Thymus (tissue), 11 donors: ENCODE data around the gene ADD2. TPM values are rescaled to one million over a fixed set of nuclear protein-coding genes. Genes with fewer than 3 reads are reported as not detected.
"Not testable (repeated sequence)": the region's sequence is repeated elsewhere in the genome, so short reads cannot be mapped to it uniquely, and the experiment has no call there.

Experiments used
- DNase-seq, 9 donors: peaks; one replicate each; pipeline ENCODE4 v3.0.0-alpha.2; 2013; ENCODE audit warnings: low spot score in 9 of 9, low read depth in 6 of 9, missing footprints in 1 of 9
- H3K27ac ChIP-seq, 2 donors: one replicate each; pipeline ENCODE4 v1.5.1; 2013; ENCODE audit warnings: control low read depth in 1 of 2, low read depth in 1 of 2, low read length in 1 of 2, mild to moderate bottlenecking in 1 of 2, moderate library complexity in 1 of 2
- H3K27me3 ChIP-seq, 2 donors: one replicate each; pipeline ENCODE4 v1.5.1; 2013; ENCODE audit warnings: low read length in 1 of 2; ENCODE audit not compliant: control insufficient read depth in 2 of 2, insufficient read depth in 1 of 2
- H3K36me3 ChIP-seq, 2 donors: one replicate each; pipeline ENCODE4 v1.5.1; 2013; ENCODE audit warnings: low read length in 1 of 2, mild to moderate bottlenecking in 1 of 2, moderate library complexity in 1 of 2; ENCODE audit not compliant: control insufficient read depth in 2 of 2, insufficient read depth in 2 of 2
- H3K4me1 ChIP-seq, 2 donors: one replicate each; pipeline ENCODE4 v1.5.1; 2013; ENCODE audit warnings: low read length in 2 of 2; ENCODE audit not compliant: control insufficient read depth in 2 of 2, insufficient read depth in 2 of 2
- H3K4me3 ChIP-seq, 2 donors: one replicate each; pipeline ENCODE4 v1.5.1; 2013; ENCODE audit warnings: low read length in 2 of 2, control low read depth in 1 of 2, mild to moderate bottlenecking in 1 of 2
- H3K9me3 ChIP-seq, 2 donors: one replicate each; pipeline ENCODE4 v1.5.1; 2013; ENCODE audit warnings: low read length in 1 of 2, mild to moderate bottlenecking in 1 of 2; ENCODE audit not compliant: control insufficient read depth in 2 of 2, insufficient read depth in 1 of 2
- WGBS: extraction: QIAGEN DNeasy Blood & Tissue Kit; methylation state at CpG from one replicate; pipeline ENCODE4 v1.1.7; 2013; 5-methylcytosine and 5-hydroxymethylcytosine counted together
- polyA plus RNA-seq: library from polyadenylated mRNA; stranded (reverse); fragments of 200-250 nt; gene quantifications from one replicate; pipeline ENCODE4 v1.2.3, GENCODE V29; 2013
- total RNA-seq: library from RNA; stranded (reverse); fragments of 120-200 nt; gene quantifications from one replicate; pipeline ENCODE4 v1.2.4, GENCODE V29; 2013
- donor health status: healthy.

Gene ADD2
- total and polyA plus RNA-seq, 2 donors = 0.46 to 0.90 TPM

- H3K4me1 ChIP-seq = no peaks in the 10 kb centered on the region
- no peak overlapping the region for H3K4me3 ChIP-seq
- WGBS = 89% methylated on average over 5 of the region's 5 CpGs
- H3K27me3 ChIP-seq = peaks cover 0 to 6% of the 10 kb centered on the region in 2 donors
- no peaks in the 10 kb centered on the region for H3K9me3 ChIP-seq
- DNase-seq = no peak
- no peaks in the 10 kb centered on the region for H3K36me3 ChIP-seq
- no peak overlapping the region for H3K27ac ChIP-seq
Observed at GRCh38 chr2:70746094-70746974, 21.7 kb downstream of the ADD2 start.

GRCh38 chr2:70745276-70745825, 22.6 kb downstream of the ADD2 start:
- H3K9me3 ChIP-seq = no peaks in the 10 kb centered on the region
- H3K27ac ChIP-seq = no peak overlapping the region
- H3K4me3 ChIP-seq = no peak overlapping the region
- H3K27me3 ChIP-seq = peaks cover 0 to 6% of the 10 kb centered on the region in 2 donors
- no peak for DNase-seq
- no peaks in the 10 kb centered on the region for H3K4me1 ChIP-seq
- H3K36me3 ChIP-seq = no peaks in the 10 kb centered on the region
- 89% methylated on average over 3 of the region's 3 CpGs for WGBS

DNA sequence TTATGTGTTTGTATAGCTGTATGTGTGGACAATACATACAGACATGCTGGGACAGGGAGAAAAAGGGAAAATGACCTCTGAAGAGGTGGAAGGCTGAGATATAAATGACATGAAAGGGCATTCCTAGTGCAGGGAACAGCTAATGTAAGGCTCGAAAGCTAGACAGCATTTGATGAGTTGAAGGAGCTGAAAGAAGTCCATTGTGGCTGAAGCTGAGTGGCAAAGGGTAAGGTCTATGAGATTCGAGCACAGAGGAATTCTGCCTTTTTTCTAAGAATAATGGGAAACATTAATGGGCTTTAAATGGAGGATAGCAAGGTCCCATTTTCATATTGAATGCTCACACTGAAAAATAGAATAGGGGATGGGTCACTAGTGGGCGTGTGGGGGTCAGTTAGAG, 23.6 kb downstream of the ADD2 start:
- Histone ChIP-seq H3K4me1 (no peaks in the 10 kb centered on the region), H3K27me3 (peaks cover 0 to 4% of the 10 kb centered on the region in 2 donors), H3K4me3 (no peak overlapping the region), H3K36me3 (no peaks in the 10 kb centered on the region), H3K27ac (no peak overlapping the region), H3K9me3 (no peaks in the 10 kb centered on the region)
- DNase-seq = no peak
- 90% methylated on average over 3 of the region's 3 CpGs for WGBS

- H3K9me3 ChIP-seq = no peaks in the 10 kb centered on the region
- H3K27ac ChIP-seq = no peak overlapping the region
- no peaks in the 10 kb centered on the region for H3K4me1 ChIP-seq
- no peak overlapping the region for H3K4me3 ChIP-seq
- H3K36me3 ChIP-seq = no peaks in the 10 kb centered on the region
- H3K27me3 ChIP-seq = peaks cover 0 to 4% of the 10 kb centered on the region in 2 donors
- DNase-seq = no peak
Observed at GRCh38 chr2:70743677-70744076, 24.3 kb downstream of the ADD2 start.

- no peak for DNase-seq
- H3K4me1 ChIP-seq = no peaks in the 10 kb centered on the region
- WGBS = 92% methylated on average over 4 of the region's 4 CpGs
- no peak overlapping the region for H3K4me3 ChIP-seq
- no peaks in the 10 kb centered on the region for H3K36me3 ChIP-seq
- no peaks in the 10 kb centered on the region for H3K9me3 ChIP-seq
- H3K27ac ChIP-seq = no peak overlapping the region
- peaks cover 0 to 4% of the 10 kb centered on the region in 2 donors for H3K27me3 ChIP-seq
Observed at GRCh38 chr2:70743068-70743467, 24.9 kb downstream of the ADD2 start.

- not testable (repeated sequence) for H3K4me1 ChIP-seq, H3K4me3 ChIP-seq, H3K9me3 ChIP-seq, DNase-seq, H3K36me3 ChIP-seq, H3K27ac ChIP-seq, H3K27me3 ChIP-seq
- WGBS = 99% methylated on average over 1 of the region's 1 CpG
Observed at GRCh38 chr2:70739492-70739891, 28.5 kb downstream of the ADD2 start.

GRCh38 chr2:70738159-70738558, 29.8 kb downstream of the ADD2 start:
- H3K4me3 ChIP-seq = no peak overlapping the region
- H3K27me3 ChIP-seq = peaks cover 0 to 13% of the 10 kb centered on the region in 2 donors
- H3K36me3 ChIP-seq = no peaks in the 10 kb centered on the region
- no peaks in the 10 kb centered on the region for H3K4me1 ChIP-seq
- H3K27ac ChIP-seq = no peak overlapping the region
- no peak for DNase-seq
- WGBS = 90% methylated on average over 2 of the region's 2 CpGs
- H3K9me3 ChIP-seq = no peaks in the 10 kb centered on the region

DNA sequence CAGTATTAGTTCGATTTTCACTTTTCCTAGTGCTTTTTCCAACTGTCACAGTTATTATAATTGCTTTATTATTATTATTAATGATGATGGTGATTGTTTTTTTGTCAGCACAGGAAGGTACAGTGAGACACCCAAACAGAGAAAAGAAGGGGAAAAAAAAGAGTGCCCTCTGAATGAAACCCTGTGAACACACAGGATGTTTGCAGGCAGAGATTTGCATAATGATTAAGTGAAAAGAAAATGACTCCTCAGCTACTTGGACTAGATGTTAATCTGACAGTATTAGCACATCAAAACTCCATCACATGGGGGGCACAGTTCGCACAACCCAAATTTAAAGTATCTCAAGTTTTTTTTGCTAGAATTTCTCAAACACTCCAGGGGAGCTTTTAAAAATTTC, 32.9 kb downstream of the ADD2 start:
- Histone ChIP-seq H3K27me3 (peaks cover 0 to 13% of the 10 kb centered on the region in 2 donors), H3K9me3 (no peaks in the 10 kb centered on the region), H3K27ac (no peak overlapping the region), H3K4me3 (no peak overlapping the region), H3K36me3 (no peaks in the 10 kb centered on the region), H3K4me1 (no peaks in the 10 kb centered on the region)
- no peak for DNase-seq
- 70% methylated on average over 2 of the region's 2 CpGs for WGBS

- Histone ChIP-seq H3K4me3 (no peak overlapping the region), H3K27ac (no peak overlapping the region), H3K4me1 (no peaks in the 10 kb centered on the region), H3K9me3 (no peaks in the 10 kb centered on the region), H3K36me3 (no peaks in the 10 kb centered on the region), H3K27me3 (peaks cover 0 to 13% of the 10 kb centered on the region in 2 donors)
- no peak for DNase-seq
- WGBS = 66% methylated on average over 7 of the region's 7 CpGs
Observed at GRCh38 chr2:70733646-70734180, 34.3 kb downstream of the ADD2 start.
